ENCODE results near the gene INPP5B.
A peak's percentile ranks its signal among the peaks of the same experiment; 100 is the strongest.

- no peak for TF ChIP-seq XRCC5 (optimal IDR thresholded peaks at IDR 0.05; ENCODE audit: low read length)
- TF ChIP-seq ZNF713 (CRISPR knock-in tag; IDR thresholded peaks at IDR 0.05), result no peak
- peak; percentile 54 to 61 for TF ChIP-seq MAFK (conservative IDR thresholded peaks at IDR 0.05 in 1 of 2, IDR thresholded peaks at IDR 0.05 in 1 of 2; ENCODE audit: low read length in 2 of 2)
- no peak for TF ChIP-seq GRHL1 (CRISPR knock-in tag; conservative IDR thresholded peaks at IDR 0.05)
Observed at GRCh38 chr1:37862330-37862729, 84.5 kb downstream of the INPP5B start.
